A549 (cell line): Measurements from ENCODE around the gene TIAL1. TPM values are rescaled to one million over a fixed set of nuclear protein-coding genes. Genes with fewer than 3 reads are reported as not detected.
A peak's percentile ranks its signal among the peaks of the same experiment; 100 is the strongest.

Source experiments
- ATAC-seq, 2 experiments: fragments of 200-7000 bp in 1 of 2; fragments of >200 bp in 1 of 2; cut with Nextera tagmentation in 1 of 2; cut with Tn5 transposase in 1 of 2; 3 replicates each; pipeline versions ENCODE4 v1.8.0 to v1.9.1; 2018 to 2020; ENCODE audit warnings: mild to moderate bottlenecking in 1 of 2, moderate library complexity in 1 of 2
- CTCF ChIA-PET: fragments of 300-600 bp; sonication (Branson Sonifier 250); formaldehyde crosslinking; extraction: SDS; loops from one replicate; lab custom pipeline; 2021; ENCODE audit warnings: antibody characterized with exemption, inconsistent platforms; lab: Yijun Ruan, JAX
- POLR2A ChIA-PET: fragments of 350-600 bp; formaldehyde crosslinking; extraction: SDS; loops from one replicate; lab custom pipeline; 2021; ENCODE audit warnings: antibody characterized with exemption, inconsistent platforms; lab: Yijun Ruan, JAX
- DNase-seq, 2 experiments: peaks; one replicate each; pipeline versions ENCODE4 v3.0.0 to v3.0.0-alpha.2; 2011 to 2016; ENCODE audit warnings: low read depth in 1 of 2, low spot score in 1 of 2
- FAIRE-seq: peaks from 2 replicates; lab custom pipeline; 2011; peaks lifted over from hg19 to GRCh38; lab: Jason Lieb, UNC
- H3K27ac ChIP-seq, 2 experiments: fragments of >200 bp; sonication (Bioruptor Twin); formaldehyde crosslinking; 3 replicates each; pipeline ENCODE4 v1.5.1; 2016 to 2017
- H3K4me1 ChIP-seq: fragments of >200 bp; sonication (Bioruptor Twin); formaldehyde crosslinking; 3 replicates; pipeline ENCODE4 v1.6.1; 2016
- H3K4me2 ChIP-seq: fragments of >200 bp; sonication (Bioruptor Twin); formaldehyde crosslinking; 3 replicates; pipeline ENCODE4 v1.6.1; 2016
- H3K4me3 ChIP-seq: fragments of >200 bp; sonication (Bioruptor Twin); formaldehyde crosslinking; 3 replicates; pipeline ENCODE4 v1.5.1; 2016
- H3K9me3 ChIP-seq: fragments of >200 bp; sonication (Bioruptor Twin); formaldehyde crosslinking; 3 replicates; pipeline ENCODE4 v1.6.1; 2016
- BCL3 ChIP-seq: fragments of >200 bp; sonication (Bioruptor Twin); formaldehyde crosslinking; IDR thresholded peaks from 3 replicates; pipeline ENCODE4 v1.6.1; 2016
- CBX8 ChIP-seq: fragments of 200-600 bp; sonication (generic); IDR thresholded peaks from 2 replicates; pipeline ENCODE4 v1.6.1; 2016
- CTCF ChIP-seq: fragments of >200 bp; sonication (Bioruptor Twin); formaldehyde crosslinking; IDR thresholded peaks from 3 replicates; pipeline ENCODE4 v1.5.1; 2016
- ELK1 ChIP-seq: fragments of 150-350 bp; IDR thresholded peaks from 2 replicates; pipeline ENCODE4 v1.6.1; 2014; ENCODE audit warnings: low read depth, mild to moderate bottlenecking, low read length
- HDAC2 ChIP-seq: fragments of 200-600 bp; sonication (generic); IDR thresholded peaks from 2 replicates; pipeline ENCODE4 v1.6.1; 2016
- HOXB5 ChIP-seq: fragments of 250-450 bp; sonication (Bioruptor Pico); IDR thresholded peaks from 2 replicates; pipeline ENCODE4 v1.5.0; 2020; ENCODE audit warnings: mild to moderate bottlenecking, moderate library complexity
- KDM1A ChIP-seq: fragments of 200-600 bp; sonication (generic); IDR thresholded peaks from 2 replicates; pipeline ENCODE4 v1.6.1; 2016; ENCODE audit warnings: low read depth, mild to moderate bottlenecking
- MYC ChIP-seq: IDR thresholded peaks from 2 replicates; pipeline ENCODE4 v1.6.1; 2012; ENCODE audit warnings: mild to moderate bottlenecking, inconsistent platforms, low read length, improper control_type of control experiment, borderline replicate concordance
- RAD21 ChIP-seq, 2 experiments: fragments of >200 bp in 1 of 2; sonication (Bioruptor Twin) in 1 of 2; formaldehyde crosslinking in 1 of 2; IDR thresholded peaks in 1 of 2; conservative IDR thresholded peaks in 1 of 2; 2 replicates in 1 of 2; 3 replicates in 1 of 2; pipeline ENCODE4 v1.6.1; 2012 to 2018; ENCODE audit warnings: inconsistent platforms in 1 of 2
- REST ChIP-seq: fragments of 200-600 bp; sonication (generic); IDR thresholded peaks from 2 replicates; pipeline ENCODE4 v1.6.1; 2016; ENCODE audit warnings: antibody characterized with exemption, mild to moderate bottlenecking, moderate library complexity
- WGBS: methylation state at CpG from one replicate; pipeline ENCODE4 v1.1.6; 2017; ENCODE audit errors: missing lambda C conversion rate; 5-methylcytosine and 5-hydroxymethylcytosine counted together
- polyA plus RNA-seq, 4 experiments: library from polyadenylated mRNA; depleted of rRNA in 3 of 4; stranded (reverse); fragments of >200 nt; fragmentation: RNase III in 1 of 4; extraction: RNeasy Plus Mini Kit Qiagen cat#74134 plus additional on column Dnase treatment in 1 of 4; gene quantifications; 2 replicates in 3 of 4; 3 replicates in 1 of 4; pipeline ENCODE4 v1.2.3, GENCODE V29; 2011 to 2017

The TIAL1 gene
- polyA plus RNA-seq, 2 of the 4 experiments (the other 2 are of a cell fraction): 89.5 to 115 TPM

GRCh38 chr10:119602241-119603095, 5.7 kb upstream of the TIAL1 start:
- Histone ChIP-seq H3K27ac (no peak overlapping the region), H3K4me1 (0 out of 3 replicates have a peak, but pooled peaks cover 3% of the 10 kb centered on the region), H3K4me3 (no peak overlapping the region), H3K4me2 (no peak overlapping the region), H3K9me3 (no peaks in the 10 kb centered on the region)
- no peak for TF ChIP-seq HOXB5 (CRISPR knock-in tag)
- TF ChIP-seq HDAC2: no peak
- no peak for TF ChIP-seq KDM1A
- no peak for TF ChIP-seq REST
- no peak for TF ChIP-seq CBX8
- no peak for TF ChIP-seq MYC
- peak; percentile 37; the same call in 1 of the 3 replicates for TF ChIP-seq CTCF
- TF ChIP-seq ELK1: no peak
- peak in 1 of 2 experiments; percentile 32; a peak in 1 of 5 replicates for TF ChIP-seq RAD21 (conservative IDR thresholded peaks at IDR 0.05 in 1 of 2, IDR thresholded peaks at IDR 0.05 in 1 of 2)
- ChIA-PET POLR2A (interaction anchor here (0.6 kb wide), 1 partner anchor 60 kb away, joined by 3 read pairs; no protein-coding TSS in a partner anchor), CTCF (interaction anchor here (0.6 to 1.5 kb wide), 9 partner anchors 9 to 403 kb away, joined by 3 to 5 read pairs (median 3); no protein-coding TSS in a partner anchor)
- FAIRE-seq (no peak), ATAC-seq (peak; percentile 86 to 94), DNase-seq (peak; percentile 21 to 38)
- WGBS: 19% methylated on average over 2 of the region's 2 CpGs

GRCh38 chr10:119598397-119598796, 1.6 kb upstream of the TIAL1 start:
- 93% methylated on average over 7 of the region's 7 CpGs for WGBS

More at GRCh38 chr10:119598397-119598796, 1.6 kb upstream of the TIAL1 start:
- no peak for DNase-seq
- Histone ChIP-seq H3K9me3 (no peaks in the 10 kb centered on the region), H3K4me2 (no peak overlapping the region), H3K27ac (no peak overlapping the region), H3K4me1 (peaks cover 21% of the 10 kb centered on the region)
- no peak for FAIRE-seq
- CTCF ChIA-PET: interaction anchor here (0.7 to 2.0 kb wide), 4 partner anchors 10 to 83 kb away, joined by 3 to 14 read pairs (median 4); no protein-coding TSS in a partner anchor
- POLR2A ChIA-PET: interaction anchor here (3.3 kb wide), 1 partner anchor 53 kb away, joined by 17 read pairs; the partner anchor contains the start of gene BAG3
- no peak for ATAC-seq
- no peak for TF ChIP-seq BCL3
- no peak for TF ChIP-seq CTCF
- TF ChIP-seq, all 56 proteins: peak for 0
- H3K4me3 ChIP-seq: no peak overlapping the region
